Nucleus accumbens (tissue), 56 donors: ENCODE results near the gene AK9.

Source experiments
- DNase-seq, 56 donors: peaks; one replicate each; lab custom pipeline; 2025; lab: John Stamatoyannopoulos, UW

AK9 gene

GRCh38 chr6:109485266-109485935 lies 205.6 kb downstream of the AK9 start:
- no peak for DNase-seq

- no peak for DNase-seq
These were observed 206.9 kb downstream of the AK9 start for GRCh38 chr6:109484122-109484521.

GRCh38 chr6:109483735-109484057 lies 207.3 kb downstream of the AK9 start:
- DNase-seq: no peak

GRCh38 chr6:109482905-109483734 lies 207.9 kb downstream of the AK9 start, which contains the start of gene ZBTB24:
ZBTB24 (minus strand) TSS chr6:109483219; CDS start chr6:109482026, 1,193 bp downstream.
- DNase-seq: peak in 55 of 56 donors; percentile 47 to 93 (median 84)

- no peak for DNase-seq
These were observed 210.0 kb downstream of the AK9 start for GRCh38 chr6:109480993-109481480.

GRCh38 chr6:109478841-109479624 lies 212.0 kb downstream of the AK9 start:
- DNase-seq: no peak

GRCh38 chr6:109478222-109478805 lies 212.7 kb downstream of the AK9 start:
- no peak for DNase-seq

GRCh38 chr6:109477725-109478124 lies 213.3 kb downstream of the AK9 start:
- no peak for DNase-seq

- DNase-seq: no peak
These were observed 213.8 kb downstream of the AK9 start for GRCh38 chr6:109477184-109477583.

GRCh38 chr6:109475625-109476024 lies 215.4 kb downstream of the AK9 start:
- no peak for DNase-seq

GRCh38 chr6:109474995-109475394 lies 216.0 kb downstream of the AK9 start:
- no peak for DNase-seq

GRCh38 chr6:109473120-109473519 lies 217.9 kb downstream of the AK9 start:
- DNase-seq: peak in 20 of 56 donors; percentile 12 to 65 (median 44)

GRCh38 chr6:109472132-109472995 lies 218.6 kb downstream of the AK9 start:
- peak in 18 of 56 donors; percentile 13 to 72 (median 42) for DNase-seq

GRCh38 chr6:109471105-109471810 lies 219.7 kb downstream of the AK9 start:
- DNase-seq: no peak

GRCh38 chr6:109469591-109470189 lies 221.3 kb downstream of the AK9 start:
- no peak for DNase-seq

GRCh38 chr6:109467696-109468095 lies 223.3 kb downstream of the AK9 start:
- DNase-seq: no peak

GRCh38 chr6:109466212-109466923 lies 224.6 kb downstream of the AK9 start:
- no peak for DNase-seq

GRCh38 chr6:109465772-109466171 lies 225.2 kb downstream of the AK9 start:
- DNase-seq: peak in 41 of 56 donors; percentile 15 to 80 (median 47)
